Measurements from ENCODE around the gene RAB40C.

DNA sequence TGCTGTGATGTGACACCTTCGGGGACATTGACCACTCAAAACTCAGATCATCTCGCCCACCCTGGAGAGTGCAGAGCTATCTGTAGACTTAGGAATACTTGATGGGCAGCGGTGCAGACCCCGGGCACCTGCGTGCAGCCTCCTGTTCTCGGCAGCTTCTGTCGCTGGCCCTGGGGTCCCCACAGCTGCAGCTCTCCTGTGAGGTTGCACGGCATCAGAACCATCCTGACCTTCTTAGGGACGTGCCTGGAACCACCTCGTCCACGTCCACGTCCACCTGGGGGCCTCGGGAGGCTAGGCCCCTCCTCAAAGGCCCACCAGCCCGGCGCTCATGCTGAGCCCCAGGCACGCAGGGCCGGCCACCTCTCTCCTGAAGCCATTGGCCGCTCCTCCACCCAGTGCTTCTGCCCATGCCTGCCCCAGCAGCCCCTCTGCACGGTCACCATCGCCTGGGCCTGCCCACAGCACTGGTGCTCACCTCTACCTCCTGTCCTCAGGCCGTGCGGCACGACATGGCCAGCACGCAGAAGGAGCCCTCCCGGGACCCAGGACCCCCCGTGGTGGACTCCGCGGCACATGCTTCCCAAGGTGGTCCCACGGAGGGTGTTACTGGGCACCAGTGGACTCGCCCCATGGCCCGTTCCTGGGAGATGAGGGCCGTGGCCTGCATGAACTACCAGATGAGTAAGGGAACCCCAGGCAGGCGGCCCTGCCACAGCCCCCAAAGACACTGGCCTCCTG is 38.6 kb downstream of the RAB40C start:
- no peak for TF ChIP-seq POLR2AphosphoS5 (IDR thresholded peaks at IDR 0.05; ENCODE audit: borderline replicate concordance, low read depth, low read length)
- no peak for TF ChIP-seq EZH2 (IDR thresholded peaks at IDR 0.05)
- no peak for TF ChIP-seq FOXP2 (optimal IDR thresholded peaks at IDR 0.05; ENCODE audit: control extremely low read depth, extremely low read length, insufficient read depth)
